Measurements from ENCODE around the gene FANCL.
"Not testable (repeated sequence)": the region's sequence is repeated elsewhere in the genome, so short reads cannot be mapped to it uniquely, and the experiment has no call there.

FANCL gene

DNA sequence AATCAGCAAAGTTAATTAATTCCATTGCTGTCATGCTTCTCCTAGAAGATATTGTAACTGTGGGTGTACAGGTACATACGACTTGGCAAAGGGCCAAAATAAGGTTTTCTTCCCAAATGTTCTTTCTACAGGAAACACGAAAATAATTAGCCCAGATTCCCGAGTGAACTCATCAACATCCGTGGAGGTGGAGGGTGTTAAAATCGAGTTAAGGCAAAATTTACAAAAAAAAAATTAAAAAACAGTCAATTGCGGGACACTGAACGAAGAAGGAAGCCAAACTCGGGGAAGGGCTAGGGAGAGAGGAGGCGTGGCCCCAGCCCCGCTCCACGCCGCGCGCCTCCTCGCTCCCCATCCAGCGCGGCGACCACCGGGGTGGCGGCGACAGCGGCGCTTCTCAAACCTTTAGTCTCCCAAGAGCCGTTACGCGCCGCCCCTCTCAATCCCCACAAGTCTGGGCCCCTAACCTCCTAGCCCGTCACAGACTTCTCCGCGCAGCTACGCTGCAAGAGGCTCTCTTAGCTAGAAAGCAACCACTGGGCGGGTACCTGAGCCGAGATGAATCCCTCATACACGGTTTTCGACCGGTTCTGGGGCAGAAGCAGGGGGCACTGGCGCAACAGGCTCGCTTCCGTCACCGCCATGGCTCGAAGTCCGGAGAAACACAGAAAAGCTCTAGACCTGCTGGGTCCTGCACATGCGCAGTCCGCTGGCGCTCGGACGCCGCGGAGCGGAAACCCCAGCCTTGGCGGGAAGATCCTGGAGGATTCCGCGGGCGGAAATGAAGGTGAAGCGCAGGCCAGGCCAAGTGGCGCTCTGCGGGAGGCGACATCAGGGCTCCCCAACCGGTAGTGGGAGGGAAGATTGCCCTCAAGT is at the start of gene FANCL:
TSS of gene FANCL (minus strand) at position 656 of the 876 bp plus-strand sequence. CDS start at position 644, 12 bp downstream.
- Mint-ChIP-seq H3K36me3 (ENCODE audit: low read depth) (peaks cover 15% of the 10 kb centered on the region), H3K4me3 (peak within 1 kb of the TSS; percentile 93), H3K4me1 (ENCODE audit: low read depth) (peaks cover 35% of the 10 kb centered on the region), H3K9me3 (no peaks in the 10 kb centered on the region), H3K27ac (peak within 1 kb of the TSS; percentile 96), H3K27me3 (peaks cover 11% of the 10 kb centered on the region)
- peak; percentile 89 for DNase-seq

- no peak overlapping the region for H3K4me3 Mint-ChIP-seq
- no peaks in the 10 kb centered on the region for H3K4me1 Mint-ChIP-seq (ENCODE audit: low read depth)
- no peaks in the 10 kb centered on the region for H3K9me3 Mint-ChIP-seq
- H3K27me3 Mint-ChIP-seq, result peaks cover 21% of the 10 kb centered on the region
- H3K36me3 Mint-ChIP-seq (ENCODE audit: low read depth), result no peaks in the 10 kb centered on the region
- no peak overlapping the region for H3K27ac Mint-ChIP-seq
- DNase-seq, result no peak
These were observed 47.9 kb upstream of the FANCL start for GRCh38 chr2:58289029-58289428.

GRCh38 chr2:58283931-58284330 is 42.8 kb upstream of the FANCL start:
- no peaks in the 10 kb centered on the region for H3K9me3 Mint-ChIP-seq
- H3K27ac Mint-ChIP-seq, result no peak overlapping the region
- H3K36me3 Mint-ChIP-seq (ENCODE audit: low read depth), result no peaks in the 10 kb centered on the region
- H3K27me3 Mint-ChIP-seq, result peaks cover 3% of the 10 kb centered on the region
- no peak for DNase-seq
- H3K4me1 Mint-ChIP-seq (ENCODE audit: low read depth), result no peaks in the 10 kb centered on the region
- H3K4me3 Mint-ChIP-seq, result no peak overlapping the region

DNA sequence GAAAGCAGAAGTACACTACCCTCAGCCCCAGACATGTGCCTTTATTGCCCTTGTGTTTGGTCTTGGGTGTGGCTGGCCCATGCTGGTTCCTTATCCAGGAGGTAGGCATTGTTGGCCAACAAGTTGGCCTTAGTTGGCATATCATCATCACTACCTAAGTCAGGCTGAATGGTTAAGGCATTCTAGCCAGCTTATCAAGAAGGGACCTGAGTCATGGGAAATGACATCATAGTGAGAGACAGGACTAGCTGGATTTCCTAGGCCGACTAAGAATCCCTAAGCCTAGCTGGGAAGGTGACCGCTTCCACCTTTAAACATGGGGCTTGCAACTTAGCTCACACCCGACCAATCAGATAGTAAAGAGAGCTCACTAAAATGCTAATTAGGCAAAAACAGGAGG is 34.0 kb upstream of the FANCL start:
- not testable (repeated sequence) for H3K27me3 Mint-ChIP-seq; H3K4me3 Mint-ChIP-seq; H3K4me1 Mint-ChIP-seq (ENCODE audit: low read depth); DNase-seq; H3K27ac Mint-ChIP-seq; H3K36me3 Mint-ChIP-seq (ENCODE audit: low read depth); H3K9me3 Mint-ChIP-seq

DNA sequence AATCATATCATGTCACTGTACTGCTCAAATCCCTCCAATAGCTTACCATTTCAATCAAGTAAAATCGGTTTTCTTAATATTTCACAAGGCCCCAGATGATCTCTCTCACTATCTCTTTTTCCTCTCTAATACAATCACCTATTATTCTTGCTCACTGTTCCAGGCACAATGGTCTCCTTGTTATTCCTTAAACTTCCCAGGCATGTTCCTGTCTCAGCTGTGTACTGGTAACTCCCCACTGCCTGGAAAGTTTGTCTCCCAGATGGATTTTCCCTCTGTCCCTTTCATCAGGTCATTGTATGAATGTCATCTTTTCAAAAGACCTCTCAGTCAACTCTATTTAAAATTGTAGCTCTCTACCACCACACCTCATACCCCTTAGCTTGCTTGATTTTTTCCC is 30.7 kb upstream of the FANCL start:
- no peak for DNase-seq

GRCh38 chr2:58268685-58269084 is 27.6 kb upstream of the FANCL start:
- Mint-ChIP-seq H3K27me3 (no peaks in the 10 kb centered on the region), H3K9me3 (no peaks in the 10 kb centered on the region), H3K36me3 (ENCODE audit: low read depth) (no peaks in the 10 kb centered on the region), H3K4me1 (ENCODE audit: low read depth) (no peaks in the 10 kb centered on the region), H3K4me3 (no peak overlapping the region), H3K27ac (no peak overlapping the region)
- no peak for DNase-seq

More for the DNA sequence above, 30.7 kb upstream of the FANCL start:
- H3K4me1 Mint-ChIP-seq (ENCODE audit: low read depth), result no peaks in the 10 kb centered on the region
- no peak overlapping the region for H3K27ac Mint-ChIP-seq
- H3K4me3 Mint-ChIP-seq, result no peak overlapping the region
- no peaks in the 10 kb centered on the region for H3K27me3 Mint-ChIP-seq
- H3K36me3 Mint-ChIP-seq (ENCODE audit: low read depth), result no peaks in the 10 kb centered on the region
- no peaks in the 10 kb centered on the region for H3K9me3 Mint-ChIP-seq

GRCh38 chr2:58266211-58266610 is 25.1 kb upstream of the FANCL start:
- no peak overlapping the region for H3K4me3 Mint-ChIP-seq
- no peaks in the 10 kb centered on the region for H3K36me3 Mint-ChIP-seq (ENCODE audit: low read depth)
- H3K27ac Mint-ChIP-seq, result no peak overlapping the region
- DNase-seq, result no peak
- H3K9me3 Mint-ChIP-seq, result peaks cover 4% of the 10 kb centered on the region
- H3K27me3 Mint-ChIP-seq, result peaks cover 4% of the 10 kb centered on the region
- H3K4me1 Mint-ChIP-seq (ENCODE audit: low read depth), result no peaks in the 10 kb centered on the region

GRCh38 chr2:58261209-58261608 is 20.1 kb upstream of the FANCL start:
- no peak overlapping the region for H3K4me3 Mint-ChIP-seq
- peaks cover 9% of the 10 kb centered on the region for H3K4me1 Mint-ChIP-seq (ENCODE audit: low read depth)
- peaks cover 15% of the 10 kb centered on the region for H3K27me3 Mint-ChIP-seq
- peaks cover 7% of the 10 kb centered on the region for H3K9me3 Mint-ChIP-seq
- H3K36me3 Mint-ChIP-seq (ENCODE audit: low read depth), result peaks cover 2% of the 10 kb centered on the region
- DNase-seq, result no peak
- no peak overlapping the region for H3K27ac Mint-ChIP-seq

DNA sequence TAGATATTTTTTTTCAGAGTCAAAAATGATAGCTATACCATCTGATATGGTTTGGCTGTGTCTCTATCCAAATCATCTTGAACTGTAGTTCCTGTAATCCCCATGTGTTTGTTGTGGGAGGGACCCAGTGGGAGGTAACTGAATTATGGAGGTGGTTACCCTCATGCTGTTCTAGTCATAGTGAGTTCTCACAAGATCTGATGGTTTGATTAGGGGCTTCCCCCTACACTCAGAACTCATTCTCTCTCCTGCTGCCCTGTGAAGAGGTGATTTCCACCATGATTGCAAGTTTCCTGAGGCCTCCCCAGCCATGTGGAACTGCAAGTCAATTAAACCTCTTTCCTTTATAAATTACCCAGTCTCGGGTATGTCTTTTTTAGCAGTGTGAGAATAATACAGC is 17.3 kb upstream of the FANCL start:
- DNase-seq; H3K4me1 Mint-ChIP-seq (ENCODE audit: low read depth); H3K27ac Mint-ChIP-seq; H3K4me3 Mint-ChIP-seq; H3K9me3 Mint-ChIP-seq; H3K36me3 Mint-ChIP-seq (ENCODE audit: low read depth): not testable (repeated sequence)
- peaks cover 21% of the 10 kb centered on the region for H3K27me3 Mint-ChIP-seq

DNA sequence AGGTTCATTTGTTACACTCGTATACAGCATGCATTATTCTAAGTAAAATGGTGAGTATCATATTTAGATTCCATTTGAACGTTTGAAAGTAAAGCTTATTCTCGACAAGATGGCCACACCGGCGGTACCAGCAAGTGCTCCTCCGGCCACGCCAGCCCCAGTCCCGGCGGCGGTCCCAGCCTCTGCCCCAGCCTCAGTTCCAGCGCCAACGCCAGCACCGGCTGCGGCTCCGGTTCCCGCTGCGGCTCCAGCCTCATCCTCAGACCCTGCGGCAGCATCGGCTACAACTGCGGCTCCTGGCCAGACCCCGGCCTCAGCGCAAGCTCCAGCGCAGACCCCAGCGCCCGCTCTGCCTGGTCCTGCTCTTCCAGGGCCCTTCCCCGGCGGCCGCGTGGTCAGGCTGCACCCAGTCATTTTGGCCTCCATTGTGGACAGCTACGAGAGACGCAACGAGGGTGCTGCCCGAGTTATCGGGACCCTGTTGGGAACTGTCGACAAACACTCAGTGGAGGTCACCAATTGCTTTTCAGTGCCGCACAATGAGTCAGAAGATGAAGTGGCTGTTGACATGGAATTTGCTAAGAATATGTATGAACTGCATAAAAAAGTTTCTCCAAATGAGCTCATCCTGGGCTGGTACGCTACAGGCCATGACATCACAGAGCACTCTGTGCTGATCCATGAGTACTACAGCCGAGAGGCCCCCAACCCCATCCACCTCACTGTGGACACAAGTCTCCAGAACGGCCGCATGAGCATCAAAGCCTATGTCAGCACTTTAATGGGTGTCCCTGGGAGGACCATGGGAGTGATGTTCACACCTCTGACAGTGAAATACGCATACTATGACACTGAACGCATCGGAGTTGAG is 10.4 kb upstream of the FANCL start:
- not testable (repeated sequence) for H3K27ac Mint-ChIP-seq; DNase-seq; H3K27me3 Mint-ChIP-seq; H3K36me3 Mint-ChIP-seq (ENCODE audit: low read depth); H3K9me3 Mint-ChIP-seq; H3K4me1 Mint-ChIP-seq (ENCODE audit: low read depth); H3K4me3 Mint-ChIP-seq

DNA sequence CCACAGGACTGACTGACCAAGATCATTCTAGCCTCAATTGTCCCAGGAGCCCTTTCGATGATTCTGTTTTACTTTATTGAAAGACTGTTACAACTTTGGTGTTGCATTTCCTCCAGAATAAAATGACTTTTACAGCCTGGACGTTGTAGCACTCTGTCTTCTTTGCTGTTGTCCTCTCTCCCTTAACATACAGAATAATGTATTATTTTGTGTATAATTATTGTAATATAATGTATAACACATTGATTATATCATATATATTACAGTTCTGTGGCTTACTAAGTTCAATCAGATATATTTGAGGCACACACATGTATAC is 380 bp upstream of the FANCL start:
- Mint-ChIP-seq H3K27ac (peak overlapping the region; percentile 96), H3K9me3 (no peaks in the 10 kb centered on the region), H3K4me3 (peak overlapping the region; percentile 93), H3K36me3 (ENCODE audit: low read depth) (peaks cover 15% of the 10 kb centered on the region), H3K4me1 (ENCODE audit: low read depth) (peaks cover 32% of the 10 kb centered on the region), H3K27me3 (peaks cover 11% of the 10 kb centered on the region)
- DNase-seq, result no peak

DNA sequence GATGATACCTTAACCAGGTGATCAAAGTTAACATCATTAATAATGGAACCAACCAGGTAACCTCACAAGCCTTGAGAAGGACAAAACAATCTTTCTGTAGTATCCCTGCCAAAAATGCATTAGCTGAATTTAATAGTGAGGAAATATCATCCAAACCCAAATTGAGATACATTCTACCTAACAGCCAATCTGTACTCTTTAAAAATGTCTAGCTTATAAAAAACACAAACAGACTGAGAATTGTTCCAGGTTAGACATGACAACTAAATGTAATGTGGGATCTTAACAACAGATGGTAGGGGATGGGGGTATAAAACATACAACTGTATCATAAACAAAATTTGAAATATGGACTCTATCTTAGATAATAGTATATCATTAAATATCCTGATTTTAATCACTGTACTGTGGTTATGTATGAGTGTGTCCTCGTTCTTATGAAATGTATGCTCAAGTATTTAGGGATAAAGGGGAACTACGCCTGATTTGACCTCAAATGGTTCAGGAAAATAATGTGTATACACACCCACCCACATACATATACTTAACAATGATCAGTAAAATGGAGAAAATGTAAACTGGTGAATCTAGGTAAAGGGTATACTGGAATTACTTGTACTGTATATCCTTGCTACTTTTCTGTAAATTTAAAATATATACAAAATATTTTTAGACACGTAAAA is 1.7 kb downstream of the FANCL start:
- Mint-ChIP-seq H3K27me3 (peaks cover 11% of the 10 kb centered on the region), H3K4me3 (peak overlapping the region; percentile 42), H3K36me3 (ENCODE audit: low read depth) (peaks cover 15% of the 10 kb centered on the region), H3K27ac (no peak overlapping the region), H3K4me1 (ENCODE audit: low read depth) (peaks cover 43% of the 10 kb centered on the region), H3K9me3 (no peaks in the 10 kb centered on the region)
- no peak for DNase-seq

- H3K27me3 Mint-ChIP-seq, result peaks cover 6% of the 10 kb centered on the region
- peak overlapping the region; percentile 18 for H3K4me3 Mint-ChIP-seq
- no peaks in the 10 kb centered on the region for H3K9me3 Mint-ChIP-seq
- no peak for DNase-seq
- peaks cover 43% of the 10 kb centered on the region for H3K4me1 Mint-ChIP-seq (ENCODE audit: low read depth)
- H3K27ac Mint-ChIP-seq, result no peak overlapping the region
- peaks cover 15% of the 10 kb centered on the region for H3K36me3 Mint-ChIP-seq (ENCODE audit: low read depth)
These were observed 3.4 kb downstream of the FANCL start for GRCh38 chr2:58237741-58238140.

DNA sequence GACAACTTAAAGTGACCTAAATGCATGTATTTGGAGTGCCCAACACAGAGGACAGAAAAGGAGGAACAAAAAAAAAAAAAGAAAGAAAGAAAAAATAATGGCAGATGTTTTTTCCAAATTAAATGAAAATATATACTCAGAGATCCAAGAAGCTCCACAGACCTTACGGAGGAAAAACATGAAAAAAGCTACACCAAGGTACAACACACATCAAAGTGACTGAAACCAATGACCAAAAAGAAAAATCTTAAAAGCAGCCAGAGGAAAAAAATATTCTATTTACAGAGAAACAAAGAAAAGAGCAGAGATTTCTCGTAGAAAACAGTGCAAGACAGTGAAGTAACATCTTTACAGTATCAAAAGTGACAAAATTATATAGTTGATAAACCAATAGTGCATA is 5.1 kb downstream of the FANCL start:
- Mint-ChIP-seq H3K36me3 (ENCODE audit: low read depth) (peaks cover 11% of the 10 kb centered on the region), H3K27ac (no peak overlapping the region), H3K27me3 (no peaks in the 10 kb centered on the region), H3K9me3 (no peaks in the 10 kb centered on the region), H3K4me1 (ENCODE audit: low read depth) (peaks cover 37% of the 10 kb centered on the region), H3K4me3 (no peak overlapping the region)
- DNase-seq, result no peak

Measured in activated T-cell treated with anti-CD3 and anti-CD28 coated beads, Interleukin-2, amount 50 U/mL, for 24 hours (primary cell).